MG63 (cell line): ENCODE data around the gene NSMF. TPM values are rescaled to one million over a fixed set of nuclear protein-coding genes. Genes with fewer than 3 reads are reported as not detected.

Experiments
- DNase-seq: peaks from one replicate; pipeline ENCODE4 v3.0.0-alpha.2; 2020
- H3K27me3 ChIP-seq: fragments of 250-450 bp; sonication (Bioruptor Pico); 2 replicates; pipeline ENCODE4 v1.5.1; 2020; ENCODE audit warnings: mild to moderate bottlenecking, moderate library complexity
- H3K36me3 ChIP-seq: fragments of 250-450 bp; sonication (Bioruptor Pico); 2 replicates; pipeline ENCODE4 v1.5.1; 2020; ENCODE audit warnings: mild to moderate bottlenecking, moderate library complexity
- H3K4me3 ChIP-seq: fragments of 250-450 bp; sonication (Bioruptor Pico); 2 replicates; pipeline ENCODE4 v1.5.1; 2020; ENCODE audit warnings: mild to moderate bottlenecking, moderate library complexity
- H3K9me3 ChIP-seq: fragments of 250-450 bp; sonication (Bioruptor Pico); 2 replicates; pipeline ENCODE4 v1.5.1; 2020; ENCODE audit warnings: mild to moderate bottlenecking, moderate library complexity
- total RNA-seq: library from RNA; depleted of rRNA; stranded (reverse); fragments of >200 nt; shearing (Covaris generic); gene quantifications from 2 replicates; pipeline ENCODE4 v1.2.3, GENCODE V29; 2014; ENCODE audit warnings: low replicate concordance

Gene NSMF
- total RNA-seq, 1 experiment from 2014 or later, result 29.1 TPM

DNA sequence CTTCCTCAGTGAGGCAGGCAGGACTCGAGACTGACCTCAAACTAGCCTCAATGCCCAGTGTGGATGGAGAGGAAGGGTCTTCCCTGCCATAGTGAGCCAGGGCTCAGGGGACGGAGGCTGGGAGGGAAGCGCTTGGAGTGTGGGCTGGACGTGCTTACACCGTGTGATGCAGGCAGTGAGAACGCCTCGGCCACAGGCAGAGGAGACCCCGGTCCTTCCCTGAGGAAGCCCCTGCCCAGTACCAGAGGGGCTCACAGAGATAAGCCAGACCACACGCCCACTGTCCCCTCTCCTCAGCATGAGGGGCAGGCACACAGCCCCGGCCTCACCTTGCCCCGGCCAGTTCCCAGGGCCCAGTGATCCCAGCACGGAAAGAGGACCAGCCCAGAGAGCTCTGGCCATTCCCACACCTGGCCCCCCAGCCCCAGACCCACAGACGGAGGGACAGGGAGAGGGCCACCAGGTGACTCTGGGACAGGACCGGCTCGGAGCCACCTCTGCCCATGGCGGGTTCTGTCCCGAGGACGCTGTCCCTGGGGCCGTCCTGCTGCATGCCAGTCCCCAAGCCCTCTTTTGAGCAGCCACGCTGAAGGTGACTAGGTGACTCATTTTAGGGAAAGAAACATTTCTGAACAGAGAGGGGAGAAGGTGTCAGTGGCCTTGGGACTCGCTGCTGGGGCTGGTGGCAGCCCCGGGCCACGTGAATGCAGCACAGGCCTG, 6.0 kb upstream of the NSMF start:
- Histone ChIP-seq H3K9me3 (no peaks in the 10 kb centered on the region), H3K27me3 (no peaks in the 10 kb centered on the region), H3K4me3 (no peak overlapping the region), H3K36me3 (no peaks in the 10 kb centered on the region)
- no peak for DNase-seq

GRCh38 chr9:137464291-137464999, 5.3 kb upstream of the NSMF start:
- Histone ChIP-seq H3K27me3 (no peaks in the 10 kb centered on the region), H3K9me3 (no peaks in the 10 kb centered on the region), H3K36me3 (no peaks in the 10 kb centered on the region), H3K4me3 (no peak overlapping the region)
- no peak for DNase-seq

- Histone ChIP-seq H3K36me3 (no peaks in the 10 kb centered on the region), H3K27me3 (no peaks in the 10 kb centered on the region), H3K4me3 (no peak overlapping the region), H3K9me3 (no peaks in the 10 kb centered on the region)
- DNase-seq, result no peak
Measured at GRCh38 chr9:137463931-137464290, 4.8 kb upstream of the NSMF start.

DNA sequence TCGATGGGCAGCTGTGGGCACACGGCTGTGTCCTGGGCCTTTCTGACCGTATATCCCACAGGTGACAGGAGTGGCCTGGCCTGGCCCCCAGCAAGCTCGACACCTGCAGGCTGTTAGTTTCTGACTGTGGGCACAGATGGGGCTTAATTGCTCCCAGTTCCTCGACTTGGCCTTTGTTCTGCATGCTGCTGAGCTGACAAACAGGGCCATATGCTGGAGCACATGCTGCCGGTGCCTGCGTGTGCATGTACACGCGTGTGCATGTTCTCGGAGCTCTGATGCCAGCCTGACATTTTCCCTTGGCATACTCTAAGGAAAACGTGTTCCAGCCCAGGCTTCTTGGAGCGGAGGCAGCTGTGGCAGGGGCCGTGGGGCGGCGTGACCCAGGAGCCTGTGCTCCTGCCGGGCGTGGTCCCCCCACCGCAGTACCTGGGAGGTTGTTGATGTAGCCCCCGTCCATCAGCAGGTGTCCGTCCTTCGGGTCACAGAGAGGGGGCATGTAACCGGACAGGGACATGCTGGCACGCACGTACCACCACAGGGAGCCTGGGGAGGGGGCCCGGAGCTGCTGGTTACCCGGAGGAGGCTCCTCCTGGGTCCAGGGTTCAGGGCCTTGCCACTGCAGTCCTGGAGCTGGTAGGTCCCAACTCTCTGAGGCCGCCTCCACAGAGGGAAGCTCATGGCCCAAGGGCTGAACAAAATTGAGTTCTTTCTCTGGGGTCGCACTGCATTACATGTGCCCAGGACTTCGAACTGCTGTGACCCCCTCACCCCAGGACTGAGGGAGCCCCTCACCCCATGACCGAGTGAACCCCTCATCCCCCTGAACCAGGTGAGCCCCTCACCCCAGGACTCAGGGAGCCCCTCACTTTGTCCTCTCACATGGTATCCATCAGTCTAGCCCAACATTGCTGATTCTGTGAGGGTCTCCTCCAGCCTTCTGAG, 4.1 kb upstream of the NSMF start:
- Histone ChIP-seq H3K27me3 (no peaks in the 10 kb centered on the region), H3K36me3 (no peaks in the 10 kb centered on the region), H3K4me3 (no peak overlapping the region), H3K9me3 (no peaks in the 10 kb centered on the region)
- no peak for DNase-seq

- Histone ChIP-seq H3K4me3 (no peak overlapping the region), H3K9me3 (no peaks in the 10 kb centered on the region), H3K36me3 (no peaks in the 10 kb centered on the region), H3K27me3 (no peaks in the 10 kb centered on the region)
- no peak for DNase-seq
Measured at GRCh38 chr9:137462396-137462985, 3.4 kb upstream of the NSMF start.

GRCh38 chr9:137461663-137462395, 2.7 kb upstream of the NSMF start:
- Histone ChIP-seq H3K36me3 (peaks cover 4% of the 10 kb centered on the region), H3K9me3 (no peaks in the 10 kb centered on the region), H3K4me3 (no peak overlapping the region), H3K27me3 (no peaks in the 10 kb centered on the region)
- DNase-seq, result no peak

DNA sequence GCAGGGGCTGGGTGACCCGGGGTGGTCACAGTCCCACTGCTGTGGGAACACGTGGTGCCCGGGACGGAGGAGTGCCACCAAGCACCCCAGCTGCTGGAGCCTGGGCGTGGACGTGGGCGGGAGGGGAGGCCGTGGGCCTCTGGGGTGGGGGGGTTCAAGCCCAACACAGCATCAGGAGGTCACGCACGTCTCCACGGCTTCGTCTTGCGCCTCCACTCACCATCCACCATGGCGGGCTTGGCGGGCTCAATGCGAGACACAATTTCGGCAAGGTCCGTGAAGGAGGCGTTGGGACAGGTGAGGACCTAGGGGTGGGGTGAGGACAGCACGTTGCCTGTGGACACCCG, 2.2 kb upstream of the NSMF start:
- no peak for DNase-seq

DNA sequence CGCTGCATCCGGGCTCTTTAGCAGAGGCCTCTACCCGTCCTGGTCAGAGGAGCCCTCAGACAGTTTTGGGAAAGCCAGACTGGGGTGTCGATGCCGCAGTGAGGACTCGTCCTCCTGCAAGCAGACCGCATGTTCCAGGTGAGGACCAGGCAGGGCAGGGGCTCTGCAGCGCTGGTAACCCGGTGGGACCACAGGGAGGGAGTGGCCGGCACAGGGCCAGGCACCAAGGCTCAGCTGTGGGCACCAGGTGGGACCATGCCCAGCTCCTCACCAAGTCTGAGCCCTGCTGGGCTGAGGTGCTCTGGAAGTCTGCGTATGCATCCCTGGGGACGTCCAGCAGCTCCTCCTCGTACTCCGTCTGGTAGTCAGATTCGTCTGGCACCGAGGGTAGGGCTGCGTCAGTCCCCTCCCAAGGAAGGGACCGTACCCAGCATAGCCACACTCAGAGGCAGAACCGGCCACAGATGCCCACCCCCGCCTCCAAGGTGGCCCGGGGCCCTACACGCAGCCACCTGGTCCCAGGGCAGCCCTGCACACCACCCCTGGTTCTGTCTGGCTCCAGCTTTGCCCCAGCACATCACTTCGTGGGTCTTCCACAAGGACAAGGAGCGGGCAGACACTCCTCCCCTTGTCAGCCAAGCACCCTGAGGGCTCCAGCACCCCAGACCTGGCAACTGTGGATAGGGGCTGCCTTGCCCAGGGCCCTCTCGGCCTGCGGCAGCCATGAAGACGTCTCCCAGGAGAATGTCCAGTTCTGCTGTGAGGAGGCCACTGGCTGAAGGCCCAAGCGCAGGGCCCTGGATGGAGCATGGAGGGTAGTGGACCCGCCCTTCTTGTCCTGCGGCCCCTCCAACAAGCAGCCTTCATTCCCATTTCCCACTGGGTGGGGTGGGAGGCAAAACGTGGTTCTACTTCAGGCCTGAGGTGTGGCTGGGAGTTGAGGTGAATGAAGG, 1.5 kb upstream of the NSMF start:
- Histone ChIP-seq H3K4me3 (no peak overlapping the region), H3K27me3 (no peaks in the 10 kb centered on the region), H3K9me3 (no peaks in the 10 kb centered on the region), H3K36me3 (peaks cover 4% of the 10 kb centered on the region)
- DNase-seq, result no peak

More for the DNA sequence above, 2.2 kb upstream of the NSMF start:
- no peaks in the 10 kb centered on the region for H3K27me3 ChIP-seq
- H3K4me3 ChIP-seq, result no peak overlapping the region
- no peaks in the 10 kb centered on the region for H3K9me3 ChIP-seq
- peaks cover 4% of the 10 kb centered on the region for H3K36me3 ChIP-seq

- H3K9me3 ChIP-seq, result no peaks in the 10 kb centered on the region
- no peaks in the 10 kb centered on the region for H3K27me3 ChIP-seq
- H3K36me3 ChIP-seq, result peaks cover 4% of the 10 kb centered on the region
- no peak for DNase-seq
- H3K4me3 ChIP-seq, result peak overlapping the region; percentile 45
Measured at GRCh38 chr9:137459601-137460362, 648 bp upstream of the NSMF start.

- Histone ChIP-seq H3K9me3 (no peaks in the 10 kb centered on the region), H3K4me3 (peak overlapping the region; percentile 68), H3K36me3 (peaks cover 10% of the 10 kb centered on the region), H3K27me3 (no peaks in the 10 kb centered on the region)
- DNase-seq, result no peak
Measured at GRCh38 chr9:137458194-137459151, 661 bp downstream of the NSMF start.

GRCh38 chr9:137457406-137458193, 1.5 kb downstream of the NSMF start:
- Histone ChIP-seq H3K4me3 (peak overlapping the region; percentile 68), H3K36me3 (peaks cover 17% of the 10 kb centered on the region), H3K27me3 (no peaks in the 10 kb centered on the region), H3K9me3 (no peaks in the 10 kb centered on the region)
- no peak for DNase-seq

DNA sequence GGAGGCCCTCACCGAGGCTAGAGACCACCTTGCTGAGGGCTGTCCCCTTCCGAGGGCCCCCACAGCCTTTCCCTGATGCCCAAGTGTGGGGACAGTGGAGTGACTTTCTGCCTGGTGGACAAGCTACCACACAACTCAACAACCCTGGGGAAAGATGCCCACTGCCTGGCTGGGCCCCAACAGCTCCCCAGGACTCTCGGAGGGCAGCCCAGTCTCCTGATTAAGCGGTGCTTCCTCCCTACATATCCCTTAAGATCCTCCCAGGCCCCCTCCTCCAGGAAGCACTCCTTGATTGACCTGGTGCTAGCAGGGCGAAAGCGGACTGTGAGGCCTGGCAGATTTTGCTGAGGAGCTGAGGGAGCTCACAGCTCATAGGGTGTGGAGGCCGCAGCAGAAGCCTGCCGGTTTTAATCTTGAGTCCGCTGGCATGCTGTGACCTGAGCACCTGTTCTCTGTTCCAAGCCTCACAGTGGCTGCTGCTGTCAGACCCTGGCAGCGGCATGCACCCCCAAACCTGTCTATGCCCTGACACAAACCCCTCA, 2.2 kb downstream of the NSMF start:
- no peaks in the 10 kb centered on the region for H3K27me3 ChIP-seq
- H3K4me3 ChIP-seq, result no peak overlapping the region
- peaks cover 17% of the 10 kb centered on the region for H3K36me3 ChIP-seq
- no peaks in the 10 kb centered on the region for H3K9me3 ChIP-seq
- no peak for DNase-seq
